Upper lobe of left lung (tissue), 4 donors: ENCODE results near the gene UCHL5.

Experiments used
- POLR2A ChIP-seq, 4 donors: fragments of 450-650 bp; IDR thresholded peaks; one replicate each; pipeline ENCODE4 v1.5.1; 2016 to 2017; ENCODE audit warnings: antibody characterized with exemption in 4 of 4, mild to moderate bottlenecking in 2 of 4
- TF ChIP-seq, protein P1 (sequence below), 6 experiments: fragments of 450-650 bp in 4 of 6; fragments of 200-600 bp in 2 of 6; sonication (generic) in 2 of 6; IDR thresholded peaks; one replicate each; pipeline ENCODE4 v1.5.1; 2016 to 2019; ENCODE audit warnings: antibody characterized with exemption in 6 of 6

DNA sequence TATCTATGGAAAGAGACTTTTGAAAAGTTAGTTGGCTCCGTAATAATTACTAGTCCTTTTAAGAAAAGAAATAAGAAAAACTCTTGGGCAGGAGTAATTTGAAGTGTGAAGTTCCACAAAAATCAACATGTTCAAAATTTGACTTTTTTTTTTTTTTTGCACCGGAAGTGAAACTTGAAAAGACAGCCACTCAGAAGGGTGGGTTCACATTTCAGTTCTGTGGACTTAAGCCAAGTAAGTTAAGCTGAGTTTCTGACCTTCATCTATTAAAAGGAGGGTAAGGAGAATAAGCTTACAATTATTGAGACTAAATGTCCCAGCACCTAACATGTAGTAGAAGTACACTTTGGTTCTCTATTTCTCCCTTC, 11.2 kb upstream of the UCHL5 start:
- TF ChIP-seq, protein P1, sequence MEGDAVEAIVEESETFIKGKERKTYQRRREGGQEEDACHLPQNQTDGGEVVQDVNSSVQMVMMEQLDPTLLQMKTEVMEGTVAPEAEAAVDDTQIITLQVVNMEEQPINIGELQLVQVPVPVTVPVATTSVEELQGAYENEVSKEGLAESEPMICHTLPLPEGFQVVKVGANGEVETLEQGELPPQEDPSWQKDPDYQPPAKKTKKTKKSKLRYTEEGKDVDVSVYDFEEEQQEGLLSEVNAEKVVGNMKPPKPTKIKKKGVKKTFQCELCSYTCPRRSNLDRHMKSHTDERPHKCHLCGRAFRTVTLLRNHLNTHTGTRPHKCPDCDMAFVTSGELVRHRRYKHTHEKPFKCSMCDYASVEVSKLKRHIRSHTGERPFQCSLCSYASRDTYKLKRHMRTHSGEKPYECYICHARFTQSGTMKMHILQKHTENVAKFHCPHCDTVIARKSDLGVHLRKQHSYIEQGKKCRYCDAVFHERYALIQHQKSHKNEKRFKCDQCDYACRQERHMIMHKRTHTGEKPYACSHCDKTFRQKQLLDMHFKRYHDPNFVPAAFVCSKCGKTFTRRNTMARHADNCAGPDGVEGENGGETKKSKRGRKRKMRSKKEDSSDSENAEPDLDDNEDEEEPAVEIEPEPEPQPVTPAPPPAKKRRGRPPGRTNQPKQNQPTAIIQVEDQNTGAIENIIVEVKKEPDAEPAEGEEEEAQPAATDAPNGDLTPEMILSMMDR (IDR thresholded peaks at IDR 0.05) = peak in 1 of 6 experiments; percentile 1
- TF ChIP-seq POLR2A (IDR thresholded peaks at IDR 0.05) = no peak
